K562 (cell line): ENCODE results near the gene POU3F1. TPM values are rescaled to one million over a fixed set of nuclear protein-coding genes. Genes with fewer than 3 reads are reported as not detected.
A peak's percentile ranks its signal among the peaks of the same experiment; 100 is the strongest.

Source experiments
- ASH1L ChIP-seq: fragments of 450-650 bp; IDR thresholded peaks from 2 replicates; pipeline ENCODE4 v1.6.1; 2018; ENCODE audit warnings: borderline replicate concordance, mild to moderate bottlenecking, low read depth; ENCODE audit not compliant: partially characterized antibody
- CHD4 ChIP-seq: fragments of 200-600 bp; sonication (generic); IDR thresholded peaks from 3 replicates; pipeline ENCODE4 v1.6.1; 2012; ENCODE audit warnings: low read depth, mild to moderate bottlenecking, mixed read lengths, low read length, inconsistent platforms; ENCODE audit not compliant: insufficient read depth, insufficient replicate concordance, poor library complexity, severe bottlenecking
- CUX1 ChIP-seq: fragments of 200-800 bp; sonication (Bioruptor generic); IDR thresholded peaks from 2 replicates; pipeline ENCODE4 v1.6.1; 2016; ENCODE audit warnings: missing genetic modification characterization, missing compliant biosample characterization
- CXXC5 ChIP-seq: fragments of 250-450 bp; sonication (Bioruptor Pico); IDR thresholded peaks from 2 replicates; pipeline ENCODE4 v1.8.0; 2022; ENCODE audit warnings: inconsistent platforms, mild to moderate bottlenecking, moderate library complexity
- EWSR1 ChIP-seq: fragments of 450-650 bp; IDR thresholded peaks from 2 replicates; pipeline ENCODE4 v1.6.1; 2018; ENCODE audit warnings: borderline replicate concordance, mild to moderate bottlenecking, low read depth, moderate library complexity; ENCODE audit not compliant: partially characterized antibody
- FOXK2 ChIP-seq, 2 experiments: fragments of 450-650 bp; IDR thresholded peaks in 1 of 2; conservative IDR thresholded peaks in 1 of 2; 2 replicates each; pipeline ENCODE4 v1.6.1; 2016; ENCODE audit warnings: low read depth in 2 of 2, mild to moderate bottlenecking in 1 of 2
- PREB ChIP-seq: sonication (generic); formaldehyde crosslinking; IDR thresholded peaks from 2 replicates; pipeline ENCODE4 v1.8.1; 2023; ENCODE audit warnings: mild to moderate bottlenecking, missing genetic modification reagents
- TEAD1 ChIP-seq, 2 experiments: fragments of 450-650 bp in 1 of 2; sonication (generic) in 1 of 2; formaldehyde crosslinking; IDR thresholded peaks; 2 replicates each; pipeline versions ENCODE4 v1.4.0 to v1.8.0; 2020 to 2022; ENCODE audit warnings: mild to moderate bottlenecking in 2 of 2, missing genetic modification reagents in 1 of 2
- ZNF217 ChIP-seq: sonication (generic); formaldehyde crosslinking; IDR thresholded peaks from 2 replicates; pipeline ENCODE4 v1.8.0; 2022; ENCODE audit warnings: mild to moderate bottlenecking, missing genetic modification reagents
- ZNF445 ChIP-seq: fragments of 250-450 bp; sonication (Bioruptor Pico); IDR thresholded peaks from 2 replicates; pipeline ENCODE4 v1.4.0; 2020; ENCODE audit warnings: low read depth, mild to moderate bottlenecking, moderate library complexity
- ZNF507 ChIP-seq: conservative IDR thresholded peaks from 2 replicates; pipeline ENCODE4 v1.6.1; 2017; ENCODE audit warnings: missing genetic modification characterization, missing compliant biosample characterization
- ZNF707 ChIP-seq: fragments of 250-450 bp; sonication (Bioruptor Pico); conservative IDR thresholded peaks from 2 replicates; pipeline ENCODE4 v1.8.0; 2022; ENCODE audit warnings: inconsistent platforms, mild to moderate bottlenecking, moderate library complexity
- polyA plus RNA-seq, 8 experiments: library from polyadenylated mRNA; depleted of rRNA in 4 of 8; stranded (reverse) in 5 of 8; unstranded in 3 of 8; fragments of >200 nt; fragmentation: Nextera tagmentation in 2 of 8; fragmentation: Illumina TruSeq in 1 of 8; extraction: Ambion mirVana in 2 of 8; extraction: Trizol in 1 of 8; gene quantifications; 2 replicates each; pipeline versions ENCODE4 v1.2.1 to v1.2.3, GENCODE V29; 2011 to 2014; ENCODE audit warnings: inconsistent platforms in 1 of 8, missing spikeins in 1 of 8
- total RNA-seq, 7 experiments: library from RNA; depleted of rRNA in 6 of 7; stranded (reverse); fragments of >200 nt in 6 of 7; fragmentation: Illumina TruSeq in 2 of 7; extraction: Trizol in 2 of 7; gene quantifications; 2 replicates each; pipeline versions ENCODE4 v1.2.1 to v1.2.3, GENCODE V29; 2011 to 2021; ENCODE audit warnings: low replicate concordance in 1 of 7
- TF ChIP-seq, protein P1 (sequence below): IDR thresholded peaks from 2 replicates; pipeline ENCODE4 v1.6.1; 2011; ENCODE audit warnings: borderline replicate concordance, low read depth, mild to moderate bottlenecking, moderate library complexity, low read length; ENCODE audit not compliant: insufficient read depth, poor library complexity, severe bottlenecking
- TF ChIP-seq, protein P2 (sequence below): fragments of 250-450 bp; sonication (Bioruptor Pico); IDR thresholded peaks from 2 replicates; pipeline ENCODE4 v1.4.0; 2020; ENCODE audit warnings: mild to moderate bottlenecking, moderate library complexity, borderline replicate concordance

POU3F1 gene
- total and polyA plus RNA-seq, 9 of the 15 experiments (the other 6 are each of a cell fraction or from before 2014, with no cell fraction given) = 0.09 TPM; not detected in 8

DNA sequence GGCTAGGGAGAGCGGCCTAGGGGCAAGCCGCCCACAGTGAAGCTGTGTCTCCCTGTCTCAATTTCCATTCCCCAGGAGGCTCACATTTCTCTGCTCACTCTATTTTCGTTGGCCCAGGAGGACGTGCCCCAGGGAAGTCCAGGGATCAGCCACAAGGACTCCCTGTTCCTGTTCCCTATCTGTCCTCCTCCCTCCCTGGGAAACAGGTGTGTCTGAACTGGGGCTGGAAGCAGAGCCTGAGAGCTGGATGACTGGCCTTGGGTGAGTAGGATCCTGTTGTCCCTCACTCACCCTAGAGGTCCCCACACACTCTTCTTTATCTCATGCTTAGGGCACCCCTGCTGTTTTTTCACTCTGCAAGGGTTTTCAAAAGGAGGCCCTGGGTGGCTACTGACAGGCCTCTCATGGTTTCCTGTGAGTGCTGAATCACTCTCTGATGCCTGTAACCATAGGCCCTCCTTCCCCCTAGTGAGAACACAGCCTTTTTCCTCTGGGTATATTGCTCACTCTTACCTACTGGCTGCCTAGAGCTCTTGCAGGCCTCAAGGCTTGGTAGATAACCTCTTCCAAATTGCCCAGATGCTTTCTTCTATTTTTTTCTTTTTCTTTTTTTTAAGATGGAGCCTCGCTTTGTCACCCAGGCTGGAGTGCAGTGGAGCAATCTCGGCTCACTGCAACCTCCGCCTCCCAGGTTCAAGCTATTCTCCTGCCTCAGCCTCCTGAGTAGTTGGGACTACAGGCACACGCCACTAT, 37.3 kb downstream of the POU3F1 start (continued):
- TF ChIP-seq, protein P1, sequence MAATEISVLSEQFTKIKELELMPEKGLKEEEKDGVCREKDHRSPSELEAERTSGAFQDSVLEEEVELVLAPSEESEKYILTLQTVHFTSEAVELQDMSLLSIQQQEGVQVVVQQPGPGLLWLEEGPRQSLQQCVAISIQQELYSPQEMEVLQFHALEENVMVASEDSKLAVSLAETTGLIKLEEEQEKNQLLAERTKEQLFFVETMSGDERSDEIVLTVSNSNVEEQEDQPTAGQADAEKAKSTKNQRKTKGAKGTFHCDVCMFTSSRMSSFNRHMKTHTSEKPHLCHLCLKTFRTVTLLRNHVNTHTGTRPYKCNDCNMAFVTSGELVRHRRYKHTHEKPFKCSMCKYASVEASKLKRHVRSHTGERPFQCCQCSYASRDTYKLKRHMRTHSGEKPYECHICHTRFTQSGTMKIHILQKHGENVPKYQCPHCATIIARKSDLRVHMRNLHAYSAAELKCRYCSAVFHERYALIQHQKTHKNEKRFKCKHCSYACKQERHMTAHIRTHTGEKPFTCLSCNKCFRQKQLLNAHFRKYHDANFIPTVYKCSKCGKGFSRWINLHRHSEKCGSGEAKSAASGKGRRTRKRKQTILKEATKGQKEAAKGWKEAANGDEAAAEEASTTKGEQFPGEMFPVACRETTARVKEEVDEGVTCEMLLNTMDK = no peak
- TF ChIP-seq CHD4 (no peak), ASH1L (peak; percentile 28), EWSR1 (no peak), ZNF507 (tag) (no peak), ZNF217 (CRISPR knock-in tag) (no peak), PREB (CRISPR knock-in tag) (no peak), CUX1 (CRISPR knock-in tag) (no peak), TEAD1 (CRISPR knock-in tag; IDR thresholded peaks at IDR 0.05) (peak in 1 of 2 experiments; percentile 47; a peak in 1 of 4 replicates), FOXK2 (conservative IDR thresholded peaks at IDR 0.05 in 1 of 2, IDR thresholded peaks at IDR 0.05 in 1 of 2; ENCODE audit: low read depth in 2 of 2) (peak; percentile 51 to 57; a peak in 3 of 4 replicates), ZNF707 (CRISPR knock-in tag) (no peak), ZNF445 (CRISPR knock-in tag) (no peak), CXXC5 (CRISPR knock-in tag) (peak; percentile 64)
- TF ChIP-seq, protein P2, sequence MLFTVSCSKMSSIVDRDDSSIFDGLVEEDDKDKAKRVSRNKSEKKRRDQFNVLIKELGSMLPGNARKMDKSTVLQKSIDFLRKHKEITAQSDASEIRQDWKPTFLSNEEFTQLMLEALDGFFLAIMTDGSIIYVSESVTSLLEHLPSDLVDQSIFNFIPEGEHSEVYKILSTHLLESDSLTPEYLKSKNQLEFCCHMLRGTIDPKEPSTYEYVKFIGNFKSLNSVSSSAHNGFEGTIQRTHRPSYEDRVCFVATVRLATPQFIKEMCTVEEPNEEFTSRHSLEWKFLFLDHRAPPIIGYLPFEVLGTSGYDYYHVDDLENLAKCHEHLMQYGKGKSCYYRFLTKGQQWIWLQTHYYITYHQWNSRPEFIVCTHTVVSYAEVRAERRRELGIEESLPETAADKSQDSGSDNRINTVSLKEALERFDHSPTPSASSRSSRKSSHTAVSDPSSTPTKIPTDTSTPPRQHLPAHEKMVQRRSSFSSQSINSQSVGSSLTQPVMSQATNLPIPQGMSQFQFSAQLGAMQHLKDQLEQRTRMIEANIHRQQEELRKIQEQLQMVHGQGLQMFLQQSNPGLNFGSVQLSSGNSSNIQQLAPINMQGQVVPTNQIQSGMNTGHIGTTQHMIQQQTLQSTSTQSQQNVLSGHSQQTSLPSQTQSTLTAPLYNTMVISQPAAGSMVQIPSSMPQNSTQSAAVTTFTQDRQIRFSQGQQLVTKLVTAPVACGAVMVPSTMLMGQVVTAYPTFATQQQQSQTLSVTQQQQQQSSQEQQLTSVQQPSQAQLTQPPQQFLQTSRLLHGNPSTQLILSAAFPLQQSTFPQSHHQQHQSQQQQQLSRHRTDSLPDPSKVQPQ = no peak
